OCI-LY1 (cell line): ENCODE data around the gene MMRN2.
"Not testable (repeated sequence)": the region's sequence is repeated elsewhere in the genome, so short reads cannot be mapped to it uniquely, and the experiment has no call there.

Experiments
- H2AFZ ChIP-seq: fragments of 200-600 bp; sonication (generic), shearing (Covaris generic); 2 replicates; pipeline ENCODE4 v1.6.0; 2014; ENCODE audit warnings: antibody characterized with exemption, mild to moderate bottlenecking, low read length
- H3F3A ChIP-seq: fragments of 200-600 bp; sonication (generic), shearing (Covaris generic); 2 replicates; pipeline ENCODE4 v1.6.0; 2014; ENCODE audit warnings: mild to moderate bottlenecking, antibody characterized with exemption, low read length, moderate library complexity; ENCODE audit not compliant: insufficient read depth
- H3K27ac ChIP-seq: fragments of 200-600 bp; sonication (generic); 2 replicates; pipeline ENCODE4 v1.5.1; 2014; ENCODE audit warnings: low read length, mixed run types, mild to moderate bottlenecking, low read depth; ENCODE audit not compliant: poor library complexity, severe bottlenecking
- H3K27me3 ChIP-seq: fragments of 200-600 bp; sonication (generic); 2 replicates; pipeline ENCODE4 v1.6.0; 2014; ENCODE audit warnings: antibody characterized with exemption, mild to moderate bottlenecking, low read length, moderate library complexity; ENCODE audit not compliant: insufficient read depth
- H3K36me3 ChIP-seq: fragments of 200-600 bp; sonication (generic); 2 replicates; pipeline ENCODE4 v1.6.1; 2014; ENCODE audit warnings: mild to moderate bottlenecking, antibody characterized with exemption, low read length, moderate library complexity, mixed read lengths; ENCODE audit not compliant: insufficient read depth
- H3K4me1 ChIP-seq: fragments of 200-600 bp; sonication (generic); 2 replicates; pipeline ENCODE4 v1.5.1; 2014; ENCODE audit warnings: mild to moderate bottlenecking, low read length, moderate library complexity; ENCODE audit not compliant: insufficient read depth, severe bottlenecking
- H3K4me2 ChIP-seq: fragments of 200-600 bp; sonication (generic), shearing (Covaris generic); 2 replicates; pipeline ENCODE4 v1.6.1; 2014; ENCODE audit warnings: low read length
- H3K4me3 ChIP-seq: fragments of 200-600 bp; sonication (generic); 2 replicates; pipeline ENCODE4 v1.5.1; 2014; ENCODE audit warnings: low read length, low read depth, mild to moderate bottlenecking, mixed read lengths; ENCODE audit not compliant: poor library complexity, severe bottlenecking
- H3K79me2 ChIP-seq: fragments of 200-600 bp; shearing (Covaris generic); 2 replicates; pipeline ENCODE4 v1.6.1; 2016; ENCODE audit warnings: mixed run types, low read length, mixed read lengths; ENCODE audit not compliant: insufficient read depth
- H3K9ac ChIP-seq: fragments of 200-600 bp; sonication (generic), shearing (Covaris generic); 2 replicates; pipeline ENCODE4 v1.6.1; 2014; ENCODE audit warnings: mild to moderate bottlenecking, low read length, mixed read lengths
- H3K9me2 ChIP-seq: fragments of 200-600 bp; sonication (generic), shearing (Covaris generic); 2 replicates; pipeline ENCODE4 v1.6.1; 2014; ENCODE audit warnings: low read depth, mild to moderate bottlenecking, low read length, mixed read lengths
- H3K9me3 ChIP-seq: fragments of 200-600 bp; shearing (Covaris generic); 2 replicates; pipeline ENCODE4 v1.6.1; 2014; ENCODE audit warnings: low read length, mixed read lengths
- H4K20me1 ChIP-seq: fragments of 200-600 bp; sonication (generic), shearing (Covaris generic); 2 replicates; pipeline ENCODE4 v1.6.0; 2016; ENCODE audit warnings: mild to moderate bottlenecking, low read length; ENCODE audit not compliant: insufficient read depth
- EZH2 ChIP-seq: fragments of 200-600 bp; sonication (generic), shearing (Covaris generic); IDR thresholded peaks from 2 replicates; pipeline ENCODE4 v1.8.0; 2017; ENCODE audit warnings: borderline replicate concordance, mixed run types, mild to moderate bottlenecking, antibody characterized with exemption, low read length, moderate library complexity, mixed read lengths
- TF ChIP-seq, protein P1 (sequence below): fragments of 200-600 bp; sonication (generic), shearing (Covaris generic); IDR thresholded peaks from 2 replicates; pipeline ENCODE4 v1.5.1; 2017; ENCODE audit warnings: mild to moderate bottlenecking, antibody characterized with exemption, low read length, moderate library complexity, mixed read lengths

MMRN2 gene, protein sequence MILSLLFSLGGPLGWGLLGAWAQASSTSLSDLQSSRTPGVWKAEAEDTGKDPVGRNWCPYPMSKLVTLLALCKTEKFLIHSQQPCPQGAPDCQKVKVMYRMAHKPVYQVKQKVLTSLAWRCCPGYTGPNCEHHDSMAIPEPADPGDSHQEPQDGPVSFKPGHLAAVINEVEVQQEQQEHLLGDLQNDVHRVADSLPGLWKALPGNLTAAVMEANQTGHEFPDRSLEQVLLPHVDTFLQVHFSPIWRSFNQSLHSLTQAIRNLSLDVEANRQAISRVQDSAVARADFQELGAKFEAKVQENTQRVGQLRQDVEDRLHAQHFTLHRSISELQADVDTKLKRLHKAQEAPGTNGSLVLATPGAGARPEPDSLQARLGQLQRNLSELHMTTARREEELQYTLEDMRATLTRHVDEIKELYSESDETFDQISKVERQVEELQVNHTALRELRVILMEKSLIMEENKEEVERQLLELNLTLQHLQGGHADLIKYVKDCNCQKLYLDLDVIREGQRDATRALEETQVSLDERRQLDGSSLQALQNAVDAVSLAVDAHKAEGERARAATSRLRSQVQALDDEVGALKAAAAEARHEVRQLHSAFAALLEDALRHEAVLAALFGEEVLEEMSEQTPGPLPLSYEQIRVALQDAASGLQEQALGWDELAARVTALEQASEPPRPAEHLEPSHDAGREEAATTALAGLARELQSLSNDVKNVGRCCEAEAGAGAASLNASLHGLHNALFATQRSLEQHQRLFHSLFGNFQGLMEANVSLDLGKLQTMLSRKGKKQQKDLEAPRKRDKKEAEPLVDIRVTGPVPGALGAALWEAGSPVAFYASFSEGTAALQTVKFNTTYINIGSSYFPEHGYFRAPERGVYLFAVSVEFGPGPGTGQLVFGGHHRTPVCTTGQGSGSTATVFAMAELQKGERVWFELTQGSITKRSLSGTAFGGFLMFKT

DNA sequence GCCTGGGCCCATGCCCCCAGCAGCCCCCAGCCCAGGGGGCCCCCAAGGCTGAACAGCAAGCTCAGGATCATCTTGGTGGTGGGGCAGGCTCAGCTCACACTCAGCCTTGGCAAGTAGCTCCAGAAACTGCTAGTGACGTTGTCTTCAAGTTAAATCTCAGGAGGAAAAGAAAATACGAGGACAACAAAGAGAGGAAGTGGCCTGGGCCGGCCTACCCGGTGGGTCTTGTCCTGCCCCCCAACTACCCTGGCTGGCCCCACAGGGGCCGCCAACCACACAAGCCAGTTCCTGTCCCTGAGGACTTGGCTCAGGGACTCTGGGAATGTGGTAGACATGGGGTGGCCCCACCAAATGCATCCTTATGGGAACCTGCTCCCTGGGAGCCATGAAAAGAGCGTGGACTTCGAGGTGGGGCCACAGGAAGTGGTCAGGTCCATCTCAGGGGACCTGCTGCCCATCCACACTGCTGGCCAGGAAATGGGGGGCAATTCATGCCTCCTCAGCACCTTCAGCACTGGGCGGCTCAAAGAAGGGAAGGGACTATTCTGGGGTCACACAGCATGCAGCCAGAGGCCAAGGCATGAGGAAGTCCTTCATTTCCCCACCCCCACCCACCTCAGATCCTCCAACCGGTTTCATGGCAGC, at the start of gene MMRN2:
TSS of gene MMRN2 (minus strand) at position 145 of the 645 bp plus-strand sequence. CDS start at position 71, 74 bp downstream.
- Histone ChIP-seq H3K4me1 (peaks cover 6% of the 10 kb centered on the region), H3K9me2 (no peaks in the 10 kb centered on the region)

DNA sequence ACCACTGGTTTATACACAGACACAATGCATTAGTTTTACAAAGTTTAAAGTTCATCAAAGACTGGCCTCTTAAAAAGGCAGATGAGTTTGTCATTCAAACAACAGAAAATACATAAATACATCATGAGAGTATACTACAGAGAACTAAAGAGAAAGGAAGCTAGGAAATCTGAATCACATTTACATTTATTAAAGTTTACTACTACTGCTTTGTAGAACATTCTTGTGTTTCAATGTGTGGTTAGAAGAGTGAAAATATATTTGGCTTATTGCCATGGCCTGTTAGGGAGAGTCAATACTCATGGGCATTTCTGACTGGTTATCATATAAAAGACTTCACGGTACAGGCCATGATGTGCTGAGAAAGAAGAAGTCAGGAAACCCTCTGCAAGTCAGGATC, 49.7 kb upstream of the MMRN2 start:
- H3K79me2 ChIP-seq, H3K9ac ChIP-seq, H3K4me2 ChIP-seq, H3K9me3 ChIP-seq, H4K20me1 ChIP-seq, H3K36me3 ChIP-seq, H3K9me2 ChIP-seq, H3K4me1 ChIP-seq, H2AFZ ChIP-seq, H3K4me3 ChIP-seq, H3F3A ChIP-seq, H3K27me3 ChIP-seq, H3K27ac ChIP-seq: not testable (repeated sequence)

More for the DNA sequence above, at the start of gene MMRN2:
- no peak within 1 kb of the TSS for H3K4me3 ChIP-seq
- H3K27me3 ChIP-seq: no peaks in the 10 kb centered on the region
- no peak within 1 kb of the TSS for H3K9ac ChIP-seq
- no peak within 1 kb of the TSS for H2AFZ ChIP-seq
- no peaks in the 10 kb centered on the region for H4K20me1 ChIP-seq
- H3K79me2 ChIP-seq: no peaks in the 10 kb centered on the region
- TF ChIP-seq, protein P1, sequence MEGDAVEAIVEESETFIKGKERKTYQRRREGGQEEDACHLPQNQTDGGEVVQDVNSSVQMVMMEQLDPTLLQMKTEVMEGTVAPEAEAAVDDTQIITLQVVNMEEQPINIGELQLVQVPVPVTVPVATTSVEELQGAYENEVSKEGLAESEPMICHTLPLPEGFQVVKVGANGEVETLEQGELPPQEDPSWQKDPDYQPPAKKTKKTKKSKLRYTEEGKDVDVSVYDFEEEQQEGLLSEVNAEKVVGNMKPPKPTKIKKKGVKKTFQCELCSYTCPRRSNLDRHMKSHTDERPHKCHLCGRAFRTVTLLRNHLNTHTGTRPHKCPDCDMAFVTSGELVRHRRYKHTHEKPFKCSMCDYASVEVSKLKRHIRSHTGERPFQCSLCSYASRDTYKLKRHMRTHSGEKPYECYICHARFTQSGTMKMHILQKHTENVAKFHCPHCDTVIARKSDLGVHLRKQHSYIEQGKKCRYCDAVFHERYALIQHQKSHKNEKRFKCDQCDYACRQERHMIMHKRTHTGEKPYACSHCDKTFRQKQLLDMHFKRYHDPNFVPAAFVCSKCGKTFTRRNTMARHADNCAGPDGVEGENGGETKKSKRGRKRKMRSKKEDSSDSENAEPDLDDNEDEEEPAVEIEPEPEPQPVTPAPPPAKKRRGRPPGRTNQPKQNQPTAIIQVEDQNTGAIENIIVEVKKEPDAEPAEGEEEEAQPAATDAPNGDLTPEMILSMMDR: no peak
- no peak for TF ChIP-seq EZH2
- H3F3A ChIP-seq: no peaks in the 10 kb centered on the region
- H3K27ac ChIP-seq: no peak within 1 kb of the TSS
- H3K36me3 ChIP-seq: no peaks in the 10 kb centered on the region
- no peaks in the 10 kb centered on the region for H3K9me3 ChIP-seq
- H3K4me2 ChIP-seq: no peak within 1 kb of the TSS

DNA sequence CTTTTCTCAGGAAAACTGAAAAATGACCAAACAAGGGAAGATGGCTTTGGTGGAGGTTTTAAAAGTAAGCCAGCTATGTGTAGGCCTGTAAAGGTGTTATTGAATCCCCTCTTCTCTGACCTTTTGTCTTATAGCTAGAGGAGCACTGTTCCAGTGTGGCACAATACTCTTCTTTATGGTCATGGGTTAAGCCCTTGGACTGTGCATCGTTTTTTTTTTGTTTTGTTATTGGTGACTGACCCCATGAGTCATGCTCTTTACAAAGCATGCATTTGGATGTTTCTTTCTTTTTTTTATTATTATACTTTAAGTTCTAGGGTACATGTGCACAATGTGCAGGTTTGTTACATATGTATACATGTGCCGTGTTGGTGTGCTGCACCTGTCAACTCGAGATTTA, 43.1 kb upstream of the MMRN2 start:
- no peak overlapping the region for H3K4me2 ChIP-seq
- H3K4me1 ChIP-seq: no peaks in the 10 kb centered on the region
- TF ChIP-seq, protein P1: no peak
- no peak for TF ChIP-seq EZH2
- no peak overlapping the region for H3K4me3 ChIP-seq
- no peaks in the 10 kb centered on the region for H3K36me3 ChIP-seq
- H3K9me3 ChIP-seq: no peaks in the 10 kb centered on the region
- H4K20me1 ChIP-seq: no peaks in the 10 kb centered on the region
- no peak overlapping the region for H3K9ac ChIP-seq
- no peak overlapping the region for H3K27ac ChIP-seq
- H3K9me2 ChIP-seq: no peaks in the 10 kb centered on the region
- H3K79me2 ChIP-seq: no peaks in the 10 kb centered on the region
- H3F3A ChIP-seq: no peaks in the 10 kb centered on the region
- H3K27me3 ChIP-seq: no peaks in the 10 kb centered on the region
- H2AFZ ChIP-seq: no peak overlapping the region

DNA sequence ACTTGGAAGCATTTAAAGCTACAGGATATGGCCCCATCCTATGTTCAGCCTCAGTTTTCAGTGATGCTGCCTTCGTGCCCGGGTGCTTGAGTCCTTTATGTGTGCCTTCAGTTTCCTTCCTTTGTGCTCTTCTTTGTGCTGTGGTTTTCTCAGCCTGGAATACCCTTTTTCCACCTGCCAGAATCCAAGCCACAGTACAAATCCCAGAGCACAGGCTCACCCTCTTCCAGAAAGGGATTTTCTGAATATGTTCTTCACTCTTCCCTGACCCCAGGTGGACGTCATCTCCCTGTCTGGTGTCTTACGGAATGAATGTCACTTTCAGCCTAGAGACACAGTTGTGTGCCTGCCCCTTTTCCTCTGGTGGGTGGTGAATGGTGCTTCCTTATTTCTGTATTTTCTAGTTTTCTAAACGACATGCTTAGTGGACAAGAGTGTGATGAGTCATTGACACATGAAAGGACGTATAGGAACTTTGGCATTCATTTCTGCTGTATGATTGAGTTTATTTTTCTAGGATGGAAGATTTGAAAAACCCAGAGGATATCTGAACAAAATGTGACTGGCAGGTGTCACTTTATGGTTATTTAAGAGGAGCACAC, 42.5 kb upstream of the MMRN2 start:
- H3K9me3 ChIP-seq, H2AFZ ChIP-seq, H3K4me3 ChIP-seq, H3K27me3 ChIP-seq, H3K9me2 ChIP-seq, H3K9ac ChIP-seq, H3F3A ChIP-seq, H3K36me3 ChIP-seq, H3K79me2 ChIP-seq, H3K4me1 ChIP-seq, H3K4me2 ChIP-seq, H4K20me1 ChIP-seq, H3K27ac ChIP-seq: not testable (repeated sequence)
